Stimulated activated CD8-positive, alpha-beta memory T cell treated with anti-CD3 and anti-CD28 coated beads, Interleukin-12 subunit alpha, Interleukin-12 subunit beta, amount 100 ng/mL, for 1 hour (primary cell): ENCODE measurements around the gene TRIB2.

Experiments
- DNase-seq: peaks from one replicate; pipeline ENCODE4 v3.0.0-alpha.2; 2020; ENCODE audit warnings: low read depth

The TRIB2 gene

DNA sequence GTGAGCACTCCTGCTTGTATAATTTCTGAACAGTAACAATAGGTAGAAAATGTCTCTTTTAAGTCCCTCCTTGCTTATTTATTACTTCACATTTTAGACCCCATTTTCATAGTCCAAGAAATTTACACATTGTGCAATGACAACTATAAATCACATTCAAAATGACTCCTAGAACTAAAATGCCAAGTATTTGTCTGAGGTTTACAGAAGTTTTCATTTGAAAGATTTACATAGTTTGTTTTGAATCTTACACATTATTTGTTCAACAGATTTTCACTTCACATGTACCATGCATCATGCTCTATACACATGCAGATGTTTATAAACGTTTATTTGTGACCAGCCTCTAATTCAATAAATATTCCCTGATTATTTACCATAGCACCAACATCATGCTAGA, 15.7 kb upstream of the TRIB2 start:
- DNase-seq = no peak

- no peak for DNase-seq
These were observed 15.0 kb upstream of the TRIB2 start for GRCh38 chr2:12701786-12702167.

DNA sequence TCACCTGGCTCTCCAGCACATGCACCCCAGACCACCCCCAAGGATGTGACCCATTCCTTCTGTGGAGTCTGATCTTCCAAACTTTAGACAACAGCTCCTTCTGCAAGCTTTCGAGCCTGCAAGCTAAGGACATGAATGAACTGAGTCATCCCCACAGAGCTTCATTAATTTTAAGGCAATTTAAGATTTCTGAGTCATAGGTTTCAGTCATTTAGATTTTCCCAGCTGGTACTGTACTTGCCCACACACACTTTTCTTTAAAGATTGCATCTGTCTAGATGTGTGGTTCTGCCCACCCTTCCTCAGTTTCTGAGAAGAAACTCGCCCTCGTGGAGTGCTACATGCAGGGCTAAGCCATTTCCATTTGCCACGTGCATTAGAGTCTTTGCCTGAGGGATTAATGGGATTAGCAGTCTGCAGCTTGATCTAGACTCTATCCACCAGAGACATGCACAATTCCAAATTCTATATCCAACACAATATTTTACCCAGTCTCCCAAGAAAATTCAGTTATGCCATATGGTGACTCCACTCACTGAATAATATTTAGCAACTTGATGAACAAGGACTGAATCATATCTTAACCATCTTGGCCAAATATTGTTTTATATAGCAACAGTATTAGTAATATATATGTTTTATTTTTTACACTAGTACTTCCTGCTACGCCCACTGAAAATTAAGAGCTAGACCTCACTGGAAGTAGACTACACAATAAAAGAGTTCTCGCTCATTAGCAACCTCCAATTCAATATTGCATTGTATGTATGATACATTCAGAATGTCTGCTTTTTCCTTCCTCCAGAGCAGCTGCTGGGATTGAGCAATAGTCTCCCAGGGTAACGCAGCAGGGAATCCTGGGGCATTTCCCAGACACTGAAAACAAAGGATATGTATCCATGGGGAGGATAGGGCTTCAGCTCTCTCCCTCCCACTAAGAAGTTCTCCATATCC, 14.3 kb upstream of the TRIB2 start:
- DNase-seq = no peak

GRCh38 chr2:12704378-12704777, 12.4 kb upstream of the TRIB2 start:
- no peak for DNase-seq

DNA sequence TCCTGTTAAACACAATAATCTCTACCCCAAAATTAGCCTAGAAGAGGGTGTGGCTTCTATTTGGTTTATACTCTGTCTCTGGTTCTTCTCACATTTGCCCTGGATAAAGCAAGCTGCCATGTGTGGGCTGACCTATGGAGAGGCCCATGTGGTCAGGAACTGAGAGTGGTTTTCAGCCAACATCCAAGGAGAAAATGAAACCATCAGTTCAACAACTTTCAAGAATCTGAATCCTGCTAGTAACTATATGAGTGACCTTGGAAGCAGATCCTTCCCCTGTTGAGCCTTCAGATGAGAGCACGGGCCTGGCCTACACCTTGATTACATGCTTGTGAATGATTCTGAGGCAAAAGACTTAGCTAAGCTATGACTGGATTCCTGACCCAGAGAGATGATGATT, 11.5 kb upstream of the TRIB2 start:
- DNase-seq = no peak

DNA sequence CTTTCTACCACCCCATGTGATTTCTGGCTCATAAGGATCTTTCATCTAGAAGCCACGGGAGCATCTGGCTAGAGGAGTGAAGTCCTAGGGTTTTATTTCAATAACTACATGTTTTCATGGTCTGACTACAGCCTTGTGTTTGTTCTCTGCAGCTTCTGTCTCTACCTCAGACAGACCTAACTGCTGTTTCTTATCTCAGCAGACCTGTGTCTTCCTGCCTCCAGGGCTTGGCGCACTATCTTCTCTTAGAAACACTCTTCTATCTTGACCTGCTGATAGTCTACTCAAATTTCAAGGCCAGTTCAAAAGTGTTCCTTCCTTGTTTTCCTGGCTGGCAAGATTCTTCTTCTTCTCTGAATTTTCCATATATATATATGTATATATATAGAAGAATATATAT, 11.0 kb upstream of the TRIB2 start:
- DNase-seq = no peak

DNA sequence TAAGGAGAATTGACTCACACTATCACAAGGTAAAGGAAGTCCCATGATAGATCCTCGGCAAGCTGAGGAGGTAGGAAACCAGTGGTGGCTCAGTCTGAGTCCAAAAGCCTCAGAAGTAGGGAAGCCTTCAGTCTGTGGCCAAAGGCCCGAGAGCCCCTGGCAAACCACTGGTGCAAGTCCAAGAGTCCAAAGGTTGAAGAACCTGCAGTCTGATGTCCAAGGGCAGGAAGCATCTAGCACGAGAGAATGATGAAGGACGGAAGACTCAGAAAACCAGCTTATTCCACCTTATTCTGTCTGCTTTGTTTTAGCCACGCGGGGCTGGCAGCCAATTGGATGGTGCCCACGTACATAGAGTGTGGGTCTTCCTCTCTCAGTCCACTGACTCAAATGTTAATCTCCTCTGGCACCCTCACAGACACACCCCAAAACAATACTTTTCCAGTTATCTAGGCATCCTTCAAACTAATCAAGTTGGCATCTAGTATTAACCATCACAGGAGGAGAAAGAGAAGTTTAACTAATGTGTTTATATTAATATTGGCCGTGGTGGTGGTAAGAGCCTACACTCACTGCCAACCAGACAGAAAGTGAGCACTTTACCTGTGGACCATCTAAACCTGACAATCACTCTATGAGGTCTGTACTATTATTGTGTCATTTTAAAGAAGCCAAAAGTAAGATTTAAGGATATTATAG, 8.1 kb upstream of the TRIB2 start:
- no peak for DNase-seq

DNA sequence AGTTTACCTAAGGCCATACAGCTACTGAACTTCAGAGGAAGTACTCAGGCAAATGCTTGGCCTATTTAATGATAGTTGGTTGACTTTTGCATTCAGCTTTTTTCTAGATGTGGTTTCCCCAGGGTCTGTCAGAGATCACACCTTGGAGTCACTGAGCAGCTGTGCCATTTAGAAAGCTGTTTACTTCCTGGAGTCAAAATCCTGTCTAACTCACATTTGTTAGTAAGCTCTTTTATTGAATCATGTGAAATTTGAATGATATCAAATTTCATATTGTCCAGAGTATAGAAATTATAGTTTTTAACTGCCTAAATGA, 7.6 kb upstream of the TRIB2 start:
- no peak for DNase-seq

- no peak for DNase-seq
These were observed 6.4 kb upstream of the TRIB2 start for GRCh38 chr2:12710301-12710700.

DNA sequence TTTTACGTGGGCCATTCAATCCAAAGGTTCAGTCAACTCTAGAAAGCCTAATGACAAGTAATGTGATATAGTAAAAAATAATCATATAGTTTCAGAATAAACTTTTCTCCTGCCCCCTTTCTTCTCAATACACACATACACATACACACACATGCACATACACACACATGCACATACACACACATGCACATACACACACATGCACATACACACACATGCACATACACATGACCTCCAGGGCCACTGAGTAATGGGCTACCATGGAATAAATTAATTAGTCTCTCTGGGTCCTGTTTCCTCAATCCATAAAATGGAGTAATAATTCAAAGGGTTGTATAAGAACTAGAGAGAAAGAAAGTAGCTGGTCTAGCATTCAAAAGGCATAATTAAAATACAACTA, 5.4 kb upstream of the TRIB2 start:
- no peak for DNase-seq

- no peak for DNase-seq
These were observed 3.9 kb upstream of the TRIB2 start for GRCh38 chr2:12712881-12713280.

DNA sequence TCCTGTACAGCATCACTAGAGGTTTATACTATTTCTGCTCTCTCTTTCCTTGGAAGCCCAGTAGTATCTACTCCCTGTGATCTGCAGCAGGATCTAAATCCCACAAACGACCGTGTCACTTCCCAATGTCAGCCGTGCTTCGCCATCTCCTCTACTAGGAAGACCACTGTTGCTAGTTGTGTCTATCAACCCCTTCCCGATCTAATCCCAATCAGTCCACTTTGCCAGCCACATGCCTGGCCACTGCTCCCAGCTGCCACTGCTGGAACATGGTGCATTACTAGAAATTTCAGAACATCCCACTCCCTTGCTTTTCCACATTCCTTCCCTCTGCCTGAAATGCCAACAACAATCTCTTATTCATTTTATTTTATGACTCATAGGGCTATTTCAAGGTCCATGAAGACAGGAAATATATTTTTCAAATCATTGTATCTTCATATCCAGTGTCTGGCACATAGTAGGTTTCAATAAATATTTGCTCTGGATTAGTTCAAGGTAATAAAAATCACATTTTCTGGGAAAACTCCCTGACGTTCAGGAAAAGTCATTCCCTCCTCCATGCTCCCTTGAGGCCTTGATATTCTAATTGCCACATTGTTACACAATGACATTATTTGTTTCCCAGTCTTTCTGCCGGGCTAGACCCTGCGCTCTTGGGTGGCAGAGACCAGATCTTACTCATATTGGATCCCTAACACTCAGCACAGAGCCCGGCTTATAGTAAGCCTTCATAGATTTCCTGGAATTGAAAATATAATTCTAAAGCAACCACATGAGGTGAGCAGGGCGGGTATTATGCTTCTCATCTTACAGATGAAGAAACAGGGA, 2.1 kb upstream of the TRIB2 start:
- DNase-seq = no peak

- no peak for DNase-seq
These were observed 1.3 kb upstream of the TRIB2 start for GRCh38 chr2:12715258-12716031.

- peak; percentile 66 for DNase-seq
These were observed 779 bp upstream of the TRIB2 start for GRCh38 chr2:12716032-12716281.

- peak; percentile 18 for DNase-seq
These were observed 667 bp downstream of the TRIB2 start for GRCh38 chr2:12717191-12718014.

- peak; percentile 18 for DNase-seq
These were observed 1.4 kb downstream of the TRIB2 start for GRCh38 chr2:12718015-12718671.

- no peak for DNase-seq
These were observed 2.1 kb downstream of the TRIB2 start for GRCh38 chr2:12718711-12719399.

- DNase-seq = no peak
These were observed 2.9 kb downstream of the TRIB2 start for GRCh38 chr2:12719400-12720277.

- DNase-seq = no peak
These were observed 3.5 kb downstream of the TRIB2 start for GRCh38 chr2:12720278-12720620.
